NCI-H526 (cell line): Measurements from ENCODE around the gene RAB11FIP3.

ENCODE experiments used
- DNase-seq, 2 experiments: peaks; one replicate each; lab custom pipeline; 2025; lab: John Stamatoyannopoulos, UW

The RAB11FIP3 gene

DNA sequence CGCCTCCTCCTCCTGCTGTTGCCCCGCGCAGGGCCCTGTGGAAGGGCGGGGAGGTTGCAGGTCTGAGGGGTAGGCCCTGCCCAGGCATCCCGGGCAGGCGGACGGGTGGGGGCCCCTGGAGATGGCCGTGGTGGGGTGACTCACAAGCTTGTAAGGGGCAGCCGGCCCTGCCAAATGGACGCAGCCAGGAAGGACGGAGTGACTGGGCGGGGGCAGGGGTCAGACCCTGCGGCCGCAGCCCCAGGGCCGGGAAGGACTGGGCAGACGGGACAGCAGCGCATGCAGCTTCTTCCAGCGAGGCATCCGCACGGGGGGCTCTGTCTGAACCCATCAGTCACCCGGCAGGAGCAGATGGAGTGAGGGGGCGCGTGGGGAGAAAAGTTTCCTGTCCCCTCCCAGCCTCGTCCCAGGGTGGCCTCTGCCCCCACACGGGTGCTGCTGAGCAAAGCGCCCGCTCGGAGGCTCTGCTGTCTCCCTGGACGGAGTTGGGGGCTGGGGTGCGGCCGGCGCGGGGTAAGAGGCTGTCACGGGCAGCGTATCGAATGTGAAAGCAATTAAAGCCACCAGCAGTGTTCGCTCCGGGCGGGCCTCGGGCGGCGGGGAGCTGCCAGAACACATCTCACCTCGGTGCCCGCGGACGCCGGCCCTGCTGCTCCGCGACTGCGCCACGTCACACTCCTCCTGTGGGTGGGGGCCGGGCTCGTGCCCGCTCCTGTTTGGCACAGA, 129.4 kb downstream of the RAB11FIP3 start:
- DNase-seq: no peak

DNA sequence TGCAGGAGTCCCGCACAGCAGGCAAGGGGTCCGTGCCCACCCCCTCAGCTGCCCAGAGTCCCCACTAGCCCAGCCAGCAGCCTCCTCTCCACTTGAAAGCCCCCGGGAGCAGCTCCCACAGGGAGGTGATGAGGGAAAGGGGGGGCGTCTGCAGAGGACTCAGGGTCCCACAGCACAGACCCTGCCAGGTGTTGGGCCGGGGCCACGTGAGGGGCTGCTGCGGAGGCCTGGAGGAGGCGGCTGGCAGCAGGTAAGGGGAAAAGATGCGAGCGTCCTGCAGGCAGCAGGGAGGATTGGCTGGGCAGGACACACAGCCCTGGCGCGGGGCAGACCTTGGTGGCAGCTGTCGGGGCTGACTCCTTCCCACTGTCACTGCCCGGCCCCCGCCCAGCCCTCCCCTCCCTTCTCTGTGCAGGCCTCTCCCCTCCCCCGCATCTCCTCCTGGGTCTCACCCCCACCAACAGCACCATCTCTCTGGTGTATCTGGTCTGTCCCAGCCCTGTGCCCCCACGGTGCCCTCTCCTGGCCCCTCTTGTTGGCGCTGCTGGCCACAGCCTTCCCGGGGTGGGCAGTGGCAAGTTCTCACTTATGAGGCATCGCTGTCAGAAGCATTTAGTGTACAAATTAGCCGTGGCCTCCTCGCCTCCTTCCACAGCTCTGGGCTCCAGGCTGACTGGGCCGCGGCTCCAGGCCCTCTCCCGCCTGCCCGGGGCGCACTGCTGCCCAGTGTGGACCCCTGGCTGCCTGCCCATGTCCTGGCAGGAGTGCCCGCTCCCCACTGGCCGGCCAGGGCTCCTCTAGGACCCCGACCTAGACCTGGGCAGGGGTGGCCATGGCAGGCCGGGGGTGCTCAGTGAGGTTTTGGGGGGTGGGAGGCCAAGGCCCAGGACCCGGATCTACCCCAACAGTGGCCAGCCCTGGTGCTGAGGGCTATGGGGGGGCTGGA, 130.4 kb downstream of the RAB11FIP3 start:
- no peak for DNase-seq

DNA sequence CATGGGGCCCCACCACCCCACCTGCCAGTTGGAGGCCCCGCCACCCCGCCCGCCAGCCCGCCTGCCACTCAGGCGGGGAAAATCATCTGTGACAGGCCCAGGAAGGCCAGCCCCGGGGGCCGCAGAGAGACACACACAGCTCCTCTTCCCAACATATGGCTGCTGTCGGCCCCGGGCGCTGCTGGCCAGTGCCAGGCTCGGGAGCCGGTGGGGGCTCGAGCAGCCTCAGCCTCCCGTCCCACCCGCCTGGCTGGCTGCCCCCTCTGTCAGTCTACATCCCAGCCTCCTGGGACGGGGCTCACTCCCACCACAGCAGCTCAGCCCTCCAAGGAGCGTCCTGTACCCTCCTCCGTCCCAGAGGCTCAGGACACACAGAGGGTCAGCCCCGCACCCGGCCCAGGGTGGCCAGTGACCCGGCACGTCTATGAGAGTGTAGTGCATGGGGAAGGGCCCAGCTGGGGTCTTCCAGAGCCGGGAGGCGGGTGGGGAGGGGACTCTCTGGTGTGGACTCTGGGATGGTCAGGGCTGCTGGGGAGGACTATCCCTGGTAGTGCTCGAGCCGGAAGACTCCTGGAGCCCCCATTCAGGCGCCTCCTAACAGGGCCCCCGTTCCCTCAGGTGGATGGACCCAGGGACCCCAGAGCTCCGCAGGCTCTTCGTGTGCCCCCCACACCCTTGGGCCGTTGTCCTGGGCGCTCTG, 131.2 kb downstream of the RAB11FIP3 start:
- no peak for DNase-seq

DNA sequence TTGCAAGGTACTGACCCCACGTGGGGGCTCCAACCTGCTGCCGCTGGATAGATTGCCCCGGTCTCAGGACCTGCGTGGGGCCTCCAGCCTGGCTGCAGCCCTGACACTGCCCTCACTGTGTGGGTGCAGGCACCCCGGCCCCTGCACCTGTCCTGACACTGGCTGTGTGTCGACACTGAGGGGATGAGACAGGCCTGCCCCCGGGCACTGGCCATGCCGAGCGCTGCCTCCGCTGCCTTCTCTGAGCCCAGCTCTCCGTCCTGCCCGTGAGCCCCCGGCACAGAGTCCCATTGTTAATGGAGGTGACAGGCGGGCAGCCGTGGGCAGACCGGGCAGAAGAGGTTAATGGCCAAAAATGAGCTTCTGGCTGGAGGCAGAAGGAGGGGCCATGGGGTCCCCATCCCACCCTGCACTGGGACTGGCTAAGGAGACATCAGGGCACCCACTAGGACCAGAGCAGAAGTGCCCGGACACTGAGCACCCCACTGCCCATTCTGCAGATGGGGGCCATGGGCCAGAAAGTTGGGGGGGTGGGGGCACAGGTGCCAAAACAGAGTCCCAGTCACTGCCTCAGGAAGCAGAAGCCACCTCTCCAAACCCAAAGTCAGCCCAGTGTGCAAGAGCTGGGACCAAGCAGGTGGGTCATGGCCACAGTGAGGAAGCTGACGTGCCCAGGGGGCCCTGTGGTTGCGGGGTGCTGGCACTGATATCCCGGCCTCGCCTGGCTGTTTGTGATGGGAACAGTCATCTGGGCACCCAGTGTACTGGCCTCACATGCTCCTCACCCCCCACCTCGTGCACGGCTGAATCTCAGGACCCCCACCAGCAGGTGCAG, 132.2 kb downstream of the RAB11FIP3 start:
- no peak for DNase-seq

DNA sequence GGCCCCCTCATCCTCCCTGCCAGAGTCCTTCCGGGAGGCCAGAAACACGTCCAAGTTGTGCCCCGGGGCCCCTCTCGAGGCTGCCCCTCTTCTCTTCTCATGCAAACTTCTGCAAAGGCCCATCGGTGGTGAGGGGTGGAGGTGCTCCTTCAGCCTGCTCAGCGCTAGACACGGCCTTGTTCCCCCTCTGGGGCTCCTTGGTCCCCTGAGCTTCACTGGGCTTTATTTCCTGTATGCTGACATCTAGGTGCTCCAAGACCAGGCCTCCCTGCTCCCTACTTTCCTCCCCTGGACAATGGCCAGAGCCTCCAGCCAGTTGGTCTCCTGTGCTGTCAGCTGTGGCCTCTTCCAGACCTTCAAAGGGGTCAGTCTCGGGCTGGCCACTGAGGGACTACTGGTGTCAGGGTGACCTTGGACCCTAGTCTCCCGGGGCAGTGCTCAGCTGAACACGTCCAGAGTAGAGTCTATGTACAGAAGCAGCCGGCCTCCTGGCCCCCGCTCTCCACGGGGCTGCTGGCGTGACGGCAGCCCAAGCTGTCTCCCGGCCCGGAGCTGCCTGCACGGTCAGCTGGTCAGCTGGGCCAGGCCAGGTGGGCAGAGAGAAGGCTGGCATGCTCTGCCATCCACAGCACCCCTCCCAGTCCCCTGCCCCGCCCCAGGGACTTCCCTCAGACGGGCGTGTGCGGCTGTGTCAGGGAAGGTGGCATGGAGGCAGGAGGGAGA, 133.0 kb downstream of the RAB11FIP3 start:
- DNase-seq: no peak

DNA sequence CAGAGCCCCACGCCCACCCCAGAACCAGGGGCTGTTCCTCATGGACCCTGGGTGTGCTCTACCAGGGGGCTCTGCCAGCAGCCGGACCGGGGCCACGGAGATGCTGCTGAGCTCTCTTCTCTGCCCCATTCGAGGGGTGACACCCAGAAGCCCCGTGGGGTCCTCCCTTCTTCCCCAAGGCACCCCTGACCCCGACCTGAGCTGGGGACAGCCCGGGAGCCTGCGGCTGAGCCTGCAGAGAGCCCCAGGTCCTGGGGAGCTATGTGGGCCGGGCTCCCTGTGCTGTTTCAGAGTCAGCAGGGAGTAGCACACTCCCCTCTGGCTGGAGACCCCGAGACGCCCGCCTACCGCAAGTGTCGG, 133.6 kb downstream of the RAB11FIP3 start:
- no peak for DNase-seq

DNA sequence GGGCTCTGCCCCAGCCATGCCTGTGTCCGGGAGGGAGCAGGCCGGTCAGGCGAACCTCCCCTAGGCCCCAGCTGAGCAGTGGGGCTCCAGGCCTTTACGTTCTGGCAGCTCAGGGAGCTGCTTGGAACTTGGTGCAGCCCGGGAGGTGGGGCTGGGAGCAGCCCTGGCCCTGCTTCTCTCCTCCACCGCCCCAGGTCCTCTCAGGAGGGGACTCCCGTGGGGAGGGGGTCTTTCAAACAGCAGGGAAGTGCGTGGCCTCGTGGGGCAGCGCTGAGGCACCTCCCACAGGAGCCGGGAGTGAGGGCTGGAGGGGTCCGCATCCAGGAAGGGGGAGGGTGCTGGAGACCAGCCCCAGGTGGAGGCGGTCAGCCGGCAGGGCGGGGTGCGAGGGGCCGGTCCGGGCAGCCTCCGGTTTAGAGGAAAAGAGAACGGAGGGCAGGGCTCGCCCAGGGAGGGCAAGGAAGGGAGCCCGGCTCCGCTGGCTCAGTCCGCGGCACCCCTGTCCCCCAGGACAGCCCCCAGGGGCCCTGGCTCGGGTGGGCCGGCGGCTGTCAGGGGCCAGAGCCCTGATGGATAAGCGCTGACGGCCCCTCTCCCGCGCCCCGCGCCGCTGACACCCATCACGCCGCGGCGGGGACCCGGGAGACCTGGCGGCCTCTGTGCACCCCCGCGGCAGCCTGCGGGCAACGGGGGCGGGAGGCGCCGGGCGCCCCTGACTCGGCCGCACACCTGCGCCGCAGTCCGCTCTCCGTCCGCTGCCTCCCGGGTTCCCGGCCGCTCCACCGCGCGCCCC, 134.2 kb downstream of the RAB11FIP3 start:
- DNase-seq: no peak

DNA sequence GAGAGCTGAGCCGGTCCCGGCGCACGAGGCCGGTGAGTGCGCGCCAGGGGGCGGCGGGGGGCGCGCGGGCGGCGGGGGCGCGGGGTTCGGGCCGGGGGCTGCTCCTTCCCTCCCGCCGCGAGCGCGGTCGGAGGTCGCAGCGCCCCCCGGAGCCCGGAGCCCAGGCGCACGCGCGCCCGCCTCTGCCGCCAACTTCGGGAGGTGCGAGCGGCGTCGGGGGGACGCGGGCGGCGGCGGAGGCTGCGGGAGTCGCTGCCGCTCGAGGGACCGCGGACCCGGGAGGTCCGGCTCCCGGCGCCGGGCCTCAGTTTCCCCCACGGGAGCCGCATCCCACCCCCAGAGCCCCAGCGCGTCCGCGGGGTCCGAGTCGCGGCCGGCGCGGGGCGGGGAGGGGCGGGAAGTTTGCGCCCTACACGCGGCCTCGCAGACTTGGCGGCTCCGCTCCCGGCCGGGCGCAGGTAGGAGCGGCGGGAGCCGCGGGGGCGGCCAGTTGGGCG, 134.8 kb downstream of the RAB11FIP3 start, which contains the start of gene PRR35:
PRR35 (plus strand) TSS at position 191 of the 497 bp plus-strand sequence. CDS start 2,901 bp downstream, outside the sequence.
- DNase-seq: no peak

DNA sequence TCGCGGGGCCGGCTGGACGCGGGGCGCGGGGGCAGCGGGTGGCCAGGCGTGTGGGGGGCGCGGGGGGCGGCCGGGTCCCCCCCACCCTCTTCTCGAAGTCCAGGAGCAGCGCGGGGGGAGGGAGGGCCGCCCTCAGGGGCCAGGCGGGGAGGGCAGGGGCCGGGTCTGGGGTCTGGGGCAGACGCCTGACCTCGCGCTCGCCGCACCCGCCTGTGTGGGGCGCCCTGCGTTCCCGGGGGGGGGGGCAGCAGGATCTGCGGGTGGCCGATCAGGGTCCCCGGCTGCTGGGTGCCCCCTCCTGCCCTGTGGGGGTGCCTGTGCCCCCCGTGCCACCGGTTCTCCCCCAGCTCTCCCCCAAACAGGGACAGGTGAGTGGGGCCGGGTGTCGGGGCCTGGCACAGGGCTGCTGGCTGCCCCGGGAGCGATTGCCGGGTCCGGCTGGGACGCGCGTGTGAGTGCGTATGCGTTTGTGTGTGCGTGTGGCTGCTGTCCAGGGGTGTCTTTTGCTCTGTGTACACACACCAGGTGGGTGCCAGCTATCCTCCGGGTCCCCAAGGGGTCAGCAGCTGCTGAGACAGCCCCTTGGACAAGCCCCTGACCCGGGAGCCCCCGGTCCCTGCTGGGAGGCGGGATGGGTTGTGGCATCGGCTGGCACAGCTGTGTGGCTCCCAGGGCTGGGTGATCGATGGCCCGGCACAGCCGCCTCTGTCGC, 135.4 kb downstream of the RAB11FIP3 start:
- no peak for DNase-seq

DNA sequence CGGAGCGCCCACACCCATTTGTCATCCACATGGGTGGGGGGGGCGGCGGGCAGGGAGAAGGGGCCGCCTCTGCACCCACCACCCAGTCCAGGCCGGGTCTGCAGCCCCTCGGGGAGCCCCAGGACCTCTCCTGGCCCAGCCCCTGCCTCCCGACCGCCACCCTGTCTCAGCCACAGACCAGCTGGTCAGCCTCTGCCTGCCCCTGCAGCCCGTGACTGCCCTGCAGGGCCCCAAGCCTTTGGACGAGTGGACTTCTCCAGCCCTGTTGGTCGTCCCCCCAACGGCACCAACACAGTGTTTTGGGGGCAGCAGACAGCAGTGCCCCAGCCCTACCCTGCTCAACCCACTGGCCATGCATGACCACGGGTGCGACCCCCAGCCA, 136.0 kb downstream of the RAB11FIP3 start:
- DNase-seq: no peak

DNA sequence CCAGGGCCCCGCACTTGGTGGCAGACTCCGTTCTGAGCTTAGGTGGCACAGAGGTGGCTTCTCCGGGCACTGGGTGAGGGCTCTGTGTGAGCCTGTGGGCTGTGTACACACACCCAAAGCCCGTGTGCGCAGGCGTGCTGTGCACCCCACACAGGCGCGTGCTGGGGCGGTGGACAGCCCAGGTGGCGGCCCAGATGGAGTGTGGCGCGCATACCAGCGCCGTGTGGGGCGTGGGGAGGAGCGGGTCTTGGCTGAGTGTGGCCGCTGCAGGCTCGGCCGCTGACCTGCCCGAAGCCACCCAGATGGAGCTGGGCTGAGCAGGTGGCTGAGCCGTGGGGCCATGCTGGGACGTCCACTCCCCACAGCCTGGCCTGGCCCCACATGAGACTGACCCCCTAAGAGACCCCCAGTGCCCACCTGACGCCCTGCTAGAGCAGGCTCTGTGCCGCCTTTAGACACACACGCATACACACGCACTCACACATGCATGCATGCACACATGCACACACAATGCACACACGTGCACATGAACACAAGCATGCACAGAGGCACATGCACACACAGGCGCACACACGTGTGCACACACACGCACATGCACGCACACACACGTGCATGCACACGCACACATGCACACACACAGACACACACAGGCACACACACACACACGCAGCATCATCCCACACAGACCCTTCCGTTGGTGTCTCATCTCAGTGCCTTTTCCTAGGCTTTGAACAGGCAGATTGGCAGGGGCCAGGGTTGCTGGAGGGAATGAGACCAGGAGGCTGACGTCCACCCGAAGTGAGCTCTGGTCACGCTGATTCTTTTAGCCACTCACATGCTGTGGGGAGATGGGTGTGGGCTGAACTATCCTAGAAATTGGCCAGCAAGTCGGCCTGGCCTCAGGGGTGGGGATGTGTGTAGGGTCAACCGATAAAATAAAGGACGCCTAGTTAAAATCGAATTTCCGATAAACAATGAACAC, 136.8 kb downstream of the RAB11FIP3 start:
- no peak for DNase-seq

DNA sequence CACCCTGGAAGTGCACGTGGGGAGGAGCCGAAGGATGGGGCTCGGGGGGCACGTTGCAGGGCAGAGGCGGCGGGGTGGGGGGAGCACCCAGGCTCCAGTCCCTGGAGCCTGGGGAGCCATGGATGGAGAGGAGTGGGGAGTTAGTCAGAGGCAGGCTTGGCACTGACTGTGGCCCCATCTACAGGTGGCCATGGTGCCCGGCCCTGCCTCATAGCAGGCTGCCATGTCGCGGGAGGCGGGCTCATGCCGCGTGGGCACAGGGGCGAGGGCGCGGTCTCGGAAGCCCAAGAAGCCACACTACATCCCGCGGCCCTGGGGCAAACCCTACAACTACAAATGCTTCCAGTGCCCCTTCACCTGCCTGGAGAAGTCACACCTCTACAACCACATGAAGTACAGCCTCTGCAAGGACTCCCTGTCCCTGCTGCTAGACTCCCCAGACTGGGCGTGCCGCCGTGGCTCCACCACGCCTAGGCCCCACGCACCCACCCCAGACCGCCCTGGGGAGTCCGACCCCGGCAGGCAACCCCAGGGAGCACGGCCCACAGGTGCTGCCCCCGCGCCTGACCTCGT, 137.7 kb downstream of the RAB11FIP3 start:
- DNase-seq: no peak

DNA sequence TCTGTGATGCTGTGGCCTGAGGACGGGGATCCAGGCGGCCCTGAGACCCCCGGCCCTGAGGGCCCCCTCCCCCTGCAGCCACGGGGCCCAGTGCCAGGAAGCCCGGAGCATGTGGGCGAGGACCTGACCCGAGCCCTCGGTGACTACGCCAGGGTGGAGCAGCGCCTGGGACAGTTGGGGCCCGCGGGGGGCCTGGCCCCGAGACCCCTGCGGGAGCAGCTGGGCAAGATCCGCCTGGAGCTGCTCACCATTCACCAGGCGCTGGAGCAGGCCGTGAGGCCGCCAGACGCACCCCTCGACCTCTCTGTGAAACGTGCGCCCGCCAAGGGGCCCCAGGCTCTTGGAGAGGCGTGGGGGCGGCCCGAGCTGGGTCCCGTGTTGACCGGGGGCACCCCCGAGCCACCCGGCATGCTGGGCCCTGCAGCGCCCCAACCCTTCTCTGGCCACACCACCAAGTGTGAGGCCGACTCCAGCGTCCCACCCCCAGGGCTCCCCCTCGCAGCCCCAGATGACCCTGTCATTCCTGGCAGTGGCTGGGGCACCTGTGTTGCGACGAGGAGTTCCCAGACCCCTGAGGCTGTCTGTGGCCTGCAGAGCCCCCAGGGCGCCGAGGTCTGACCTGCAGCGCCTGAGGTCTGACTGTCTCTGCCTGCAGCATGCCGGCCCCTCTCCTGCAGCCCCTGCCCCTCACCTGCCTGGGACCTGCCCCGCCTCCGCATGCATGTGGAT, 139.4 kb downstream of the RAB11FIP3 start:
- no peak for DNase-seq

DNA sequence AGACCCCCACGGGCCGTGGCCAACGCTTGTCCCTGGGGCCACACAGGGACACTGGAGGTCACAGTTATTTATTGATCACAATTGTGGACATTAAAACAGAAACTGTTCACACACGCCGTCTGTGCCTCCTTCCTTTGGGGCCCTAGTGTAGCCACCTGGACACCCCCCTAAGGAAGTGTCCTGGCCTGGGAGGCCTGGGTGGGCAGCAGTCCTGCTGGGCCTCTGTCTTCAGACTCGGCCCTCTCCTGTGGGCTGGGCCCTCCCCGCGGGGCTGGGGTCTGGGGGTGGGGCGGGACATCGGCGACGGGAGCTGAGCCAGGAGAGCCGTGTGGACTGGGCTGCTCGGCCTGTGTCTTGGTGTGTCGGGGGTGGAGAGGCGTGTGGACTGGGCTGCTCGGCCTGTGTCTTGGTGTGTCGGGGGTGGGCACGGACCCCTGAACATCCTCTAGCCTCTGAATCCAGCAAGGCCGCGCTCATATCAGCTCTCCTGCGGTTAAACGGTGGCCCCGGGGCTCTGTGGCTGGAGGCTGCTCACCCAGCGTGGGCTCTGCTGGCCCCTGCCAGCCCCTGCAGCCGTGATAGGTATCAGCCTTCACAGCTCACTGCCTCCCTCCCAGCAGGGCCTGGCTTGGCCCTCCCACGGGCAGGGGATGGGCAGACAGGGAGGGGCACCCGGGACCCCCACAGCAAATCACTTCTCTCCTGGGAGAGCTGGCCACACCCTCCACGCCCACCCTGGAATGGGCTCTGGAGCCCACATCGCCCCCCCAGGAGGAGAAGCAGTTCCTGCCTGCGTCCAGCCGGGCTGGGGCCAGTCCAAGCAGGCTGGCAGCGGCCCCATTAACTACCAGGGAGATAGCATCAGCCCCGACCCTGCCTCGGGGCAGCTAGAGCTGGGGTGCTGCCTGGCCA, 140.2 kb downstream of the RAB11FIP3 start:
- DNase-seq: no peak

DNA sequence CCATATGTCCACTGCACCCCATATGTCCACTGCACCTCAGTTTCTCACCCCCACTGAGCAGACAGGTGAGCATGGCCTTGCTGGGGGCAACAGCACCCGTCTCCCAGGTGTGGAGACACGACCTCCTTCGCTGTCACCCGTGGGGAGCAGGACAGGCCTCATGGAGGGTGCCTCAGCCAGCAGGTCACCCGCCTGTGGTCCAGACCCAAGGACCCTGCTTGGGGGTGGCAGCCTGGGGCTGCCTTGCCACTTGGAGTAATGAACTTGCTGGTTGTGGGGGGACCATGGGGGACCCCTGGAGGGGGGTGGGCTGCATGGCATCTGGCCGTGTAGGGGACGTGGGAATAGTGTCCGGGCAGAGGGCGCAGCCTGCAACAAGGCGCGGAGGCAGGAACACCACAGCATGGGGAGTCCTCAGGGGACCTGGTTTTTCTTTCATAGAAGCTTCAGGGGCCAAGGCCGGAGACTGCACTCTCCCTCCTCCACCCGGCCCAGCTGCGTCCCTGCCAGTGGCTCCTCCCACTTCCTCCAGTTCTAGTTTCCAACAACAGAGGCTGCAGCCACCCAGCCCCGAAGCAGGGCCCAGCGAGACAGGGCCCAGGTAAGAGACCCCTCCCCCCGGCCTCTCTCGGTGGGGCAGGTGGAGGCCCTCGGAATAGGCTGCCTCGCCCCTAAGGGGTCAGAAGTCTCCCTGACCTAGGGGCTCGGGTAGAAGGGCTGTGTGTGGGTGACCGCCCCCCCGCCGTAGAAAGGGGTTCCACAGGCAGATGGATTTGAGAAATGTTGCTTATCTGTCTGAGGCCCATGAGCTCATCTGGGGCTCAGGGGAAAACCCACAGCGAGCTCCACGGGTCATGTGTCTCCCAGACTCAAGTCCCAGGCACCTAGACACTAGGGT, 141.3 kb downstream of the RAB11FIP3 start, which contains the start of gene NHLRC4:
NHLRC4 (plus strand) TSS at position 531 of the 898 bp plus-strand sequence. CDS start 1,043 bp downstream, outside the sequence.
- peak in 1 of 2 experiments; percentile 61 for DNase-seq
